GM18861 (cell line): Measurements from ENCODE around the gene NOX3.
"Not testable (repeated sequence)": the region's sequence is repeated elsewhere in the genome, so short reads cannot be mapped to it uniquely, and the experiment has no call there.

ENCODE experiments used
- ATAC-seq: cut with Tn5 transposase; IDR thresholded peaks from one replicate; pipeline ENCODE4 v1.9.1; 2021; ENCODE audit not compliant: unreplicated experiment

The NOX3 gene

DNA sequence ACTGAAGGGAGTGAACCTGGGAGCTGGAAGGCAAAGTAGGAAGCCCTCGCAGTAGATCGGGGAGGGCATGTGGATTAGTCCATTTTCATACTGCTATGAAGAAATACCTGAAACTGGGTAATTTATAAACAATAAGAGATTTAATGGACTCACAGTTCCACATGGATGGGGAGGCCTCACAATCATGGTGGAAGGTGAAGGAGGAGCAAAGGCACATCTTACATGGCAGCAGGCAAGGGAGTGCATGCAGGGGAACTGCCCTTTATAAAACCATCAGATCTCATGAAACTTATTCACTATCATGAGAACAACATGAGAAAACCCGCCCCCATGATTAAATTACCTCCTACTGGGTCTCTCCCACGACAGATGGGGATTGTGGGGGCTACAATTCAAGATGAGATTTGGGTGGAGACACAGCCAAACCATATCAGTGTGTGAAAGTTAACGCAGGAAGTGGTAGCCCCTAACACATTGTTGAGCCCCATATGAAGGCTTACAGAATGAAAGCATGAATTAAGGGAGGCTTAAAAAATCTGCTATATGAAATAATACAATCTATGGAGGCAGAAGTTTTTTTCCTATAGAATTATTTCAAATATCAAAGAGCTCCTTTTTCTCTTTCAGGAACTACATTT is 15.5 kb upstream of the NOX3 start:
- not testable (repeated sequence) for ATAC-seq

- ATAC-seq = not testable (repeated sequence)
Measured at GRCh38 chr6:155468543-155468942, 12.9 kb upstream of the NOX3 start.

DNA sequence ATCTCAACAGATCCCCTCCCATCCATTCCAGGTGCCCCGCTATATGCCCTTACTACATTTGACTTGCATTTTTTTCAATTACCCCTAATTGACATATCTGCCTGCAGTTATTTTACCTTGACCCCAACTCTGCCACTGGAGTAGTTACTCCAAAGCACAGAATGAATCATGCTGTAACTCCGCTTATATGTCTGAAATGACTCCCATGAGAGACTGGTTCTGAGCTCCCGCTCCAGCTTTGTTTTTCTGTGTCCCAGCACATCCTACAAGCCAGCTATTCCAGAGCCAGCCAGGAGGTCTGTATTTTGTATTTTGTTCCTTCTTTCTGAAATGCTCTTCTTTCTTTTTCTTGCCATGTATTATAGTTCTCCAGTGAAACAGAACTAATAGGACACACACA is 10.9 kb upstream of the NOX3 start:
- ATAC-seq = no peak

GRCh38 chr6:155461556-155461955 is 5.9 kb upstream of the NOX3 start:
- ATAC-seq = no peak

GRCh38 chr6:155454471-155454870 is 1.2 kb downstream of the NOX3 start:
- ATAC-seq = no peak

GRCh38 chr6:155454008-155454407 is 1.6 kb downstream of the NOX3 start:
- ATAC-seq = no peak

DNA sequence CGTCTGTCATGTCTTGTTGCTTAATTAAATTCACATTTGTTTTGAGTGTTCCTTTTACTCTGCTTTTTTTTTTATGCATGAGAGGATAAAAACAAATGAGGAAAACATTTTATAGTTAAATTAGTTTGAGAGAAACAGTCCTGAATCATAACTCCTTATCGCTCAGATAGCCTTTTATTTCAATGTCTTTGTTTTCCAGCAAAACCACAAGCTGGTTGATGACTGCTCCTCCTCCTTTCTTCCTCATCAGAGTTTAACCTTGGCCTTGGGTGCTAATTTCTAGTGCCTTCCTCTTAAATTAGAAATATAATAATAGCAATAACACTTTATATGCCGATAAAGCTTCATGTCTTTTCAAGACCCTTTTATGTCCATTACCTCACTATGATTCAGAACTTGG is 3.1 kb downstream of the NOX3 start:
- ATAC-seq = no peak

- not testable (repeated sequence) for ATAC-seq
Measured at GRCh38 chr6:155451530-155451929, 4.1 kb downstream of the NOX3 start.

DNA sequence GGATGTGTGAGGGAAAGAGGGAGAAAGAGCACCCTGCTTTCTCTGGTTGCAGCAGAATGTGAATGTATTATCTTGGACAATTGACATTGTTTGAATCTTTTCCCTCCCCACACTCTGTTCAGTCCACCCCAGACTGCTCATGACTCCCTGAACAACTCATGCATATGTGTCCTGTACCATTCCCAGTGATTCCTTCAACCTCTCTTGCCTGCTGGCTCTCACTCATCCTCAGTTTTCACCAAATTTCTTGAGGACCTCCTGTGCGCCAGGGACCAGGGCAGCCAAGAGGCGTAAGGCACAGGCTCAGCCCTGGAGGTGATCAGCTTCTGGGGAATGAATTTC is 5.4 kb downstream of the NOX3 start:
- ATAC-seq = no peak

DNA sequence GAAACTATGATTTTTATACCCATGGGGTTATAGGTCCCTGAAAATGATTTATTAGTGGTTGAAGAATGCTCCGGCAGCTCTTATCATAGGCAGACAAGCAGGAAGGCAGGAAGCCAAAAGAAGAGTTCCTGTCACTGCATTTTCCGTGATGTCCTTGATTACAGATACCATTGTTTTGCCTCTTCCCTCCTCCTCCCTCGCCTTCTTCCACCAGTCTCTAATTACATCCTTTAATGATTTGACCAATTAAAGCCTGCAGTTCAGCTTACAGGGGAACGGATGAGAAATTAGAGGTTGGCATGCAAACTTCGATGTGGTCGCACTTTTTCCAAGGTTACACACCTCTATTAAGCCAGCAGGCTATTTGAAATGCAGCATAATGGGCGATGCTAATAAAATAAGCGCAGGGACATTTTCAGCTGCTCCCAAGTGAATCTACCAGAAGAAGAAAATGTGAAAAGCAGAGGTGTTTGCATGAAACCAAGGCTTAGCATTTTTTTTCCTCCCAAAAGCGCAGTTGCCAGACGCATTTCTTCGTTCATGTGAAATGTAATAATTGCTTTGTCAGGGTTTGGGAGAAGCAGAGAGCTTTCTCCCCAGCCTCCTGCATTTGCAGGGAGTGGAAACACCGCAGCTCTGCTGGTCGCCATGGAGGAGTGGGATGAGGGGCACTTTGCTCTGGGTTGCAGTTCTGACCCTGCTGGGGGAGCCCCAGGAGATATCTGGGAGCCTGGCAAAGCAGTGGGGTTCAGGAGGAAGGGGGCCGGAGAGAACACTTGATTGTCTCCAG is 6.0 kb downstream of the NOX3 start:
- ATAC-seq = no peak

DNA sequence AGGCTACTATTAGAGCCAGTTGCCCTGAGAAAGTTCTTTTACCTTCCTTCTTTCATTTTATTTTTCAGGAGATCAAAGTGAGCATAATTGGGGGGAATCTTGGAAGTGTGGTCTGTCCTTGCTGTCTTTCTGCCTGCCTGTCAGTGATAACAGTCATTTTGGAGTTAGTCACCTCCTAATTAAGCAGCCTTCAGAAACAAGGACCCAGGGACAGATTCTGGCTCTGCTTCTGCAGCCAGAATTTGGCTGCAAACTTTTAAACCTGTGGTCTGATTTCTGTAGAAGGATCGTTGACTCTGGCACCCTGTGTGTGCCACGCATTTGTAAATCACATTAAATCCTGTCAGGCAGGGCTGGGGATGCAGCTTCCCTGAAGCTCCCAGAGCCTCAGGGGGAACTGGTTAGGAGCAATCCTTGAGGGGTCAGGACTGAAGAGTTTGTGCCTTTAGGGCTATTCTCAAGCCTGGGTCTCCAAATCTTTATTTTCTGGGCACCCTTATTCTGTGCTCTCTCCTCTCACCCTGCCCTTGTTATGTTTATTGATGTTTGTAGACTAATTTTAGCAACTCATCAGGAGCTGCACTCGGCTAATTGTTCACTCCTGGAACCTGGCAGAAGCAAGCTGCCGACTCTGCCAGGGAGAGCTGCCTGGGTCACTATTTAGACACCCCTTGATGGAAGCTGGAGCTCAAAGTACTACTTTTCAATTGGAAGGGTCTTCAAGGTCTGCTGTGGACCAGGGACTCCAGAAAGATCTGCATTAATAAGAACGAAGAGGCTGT is 6.8 kb downstream of the NOX3 start:
- ATAC-seq = no peak

GRCh38 chr6:155447949-155448348 is 7.7 kb downstream of the NOX3 start:
- no peak for ATAC-seq

DNA sequence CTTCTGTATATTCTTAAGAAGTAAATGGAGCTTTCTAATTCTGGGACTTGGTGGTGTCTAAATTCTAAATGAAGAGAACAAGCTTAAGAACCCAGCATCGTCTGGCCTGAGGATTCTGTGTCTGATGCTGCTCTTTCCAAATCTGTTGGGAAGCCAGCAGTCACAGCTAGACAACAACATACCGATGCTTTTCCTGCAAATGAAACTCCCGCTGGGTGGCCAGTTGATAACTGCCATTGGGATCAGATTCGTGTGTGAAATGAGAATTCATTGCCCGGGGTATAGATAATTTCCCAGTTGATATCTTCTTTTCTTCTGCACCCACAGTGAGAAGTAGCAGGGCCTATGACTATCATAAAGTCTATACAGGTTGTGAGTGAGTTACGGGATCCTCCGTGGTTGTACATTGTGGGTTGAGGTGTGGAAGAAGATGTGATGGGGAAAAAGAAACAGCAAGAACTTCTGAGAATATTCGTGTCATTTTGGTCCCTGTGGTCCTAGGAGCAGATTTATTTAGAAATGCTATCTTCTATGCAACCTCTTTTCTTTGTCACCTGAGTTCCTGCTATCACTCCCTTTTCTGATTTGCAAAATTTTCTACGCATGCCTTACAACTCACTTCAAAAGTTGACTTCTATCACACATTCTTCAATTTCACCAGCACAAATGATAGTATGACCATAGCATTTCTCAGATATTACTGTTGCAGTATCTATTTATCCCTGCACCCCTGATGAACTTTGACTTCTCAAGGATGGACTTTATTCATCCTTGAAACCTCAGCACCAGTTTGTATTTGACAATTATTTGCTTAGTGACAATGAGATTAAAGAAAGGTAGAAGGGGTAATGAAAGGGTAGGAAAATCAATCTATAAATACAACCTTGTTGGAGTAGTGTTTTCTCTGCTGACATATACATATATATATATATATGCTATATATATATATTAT is 10.4 kb downstream of the NOX3 start:
- no peak for ATAC-seq

DNA sequence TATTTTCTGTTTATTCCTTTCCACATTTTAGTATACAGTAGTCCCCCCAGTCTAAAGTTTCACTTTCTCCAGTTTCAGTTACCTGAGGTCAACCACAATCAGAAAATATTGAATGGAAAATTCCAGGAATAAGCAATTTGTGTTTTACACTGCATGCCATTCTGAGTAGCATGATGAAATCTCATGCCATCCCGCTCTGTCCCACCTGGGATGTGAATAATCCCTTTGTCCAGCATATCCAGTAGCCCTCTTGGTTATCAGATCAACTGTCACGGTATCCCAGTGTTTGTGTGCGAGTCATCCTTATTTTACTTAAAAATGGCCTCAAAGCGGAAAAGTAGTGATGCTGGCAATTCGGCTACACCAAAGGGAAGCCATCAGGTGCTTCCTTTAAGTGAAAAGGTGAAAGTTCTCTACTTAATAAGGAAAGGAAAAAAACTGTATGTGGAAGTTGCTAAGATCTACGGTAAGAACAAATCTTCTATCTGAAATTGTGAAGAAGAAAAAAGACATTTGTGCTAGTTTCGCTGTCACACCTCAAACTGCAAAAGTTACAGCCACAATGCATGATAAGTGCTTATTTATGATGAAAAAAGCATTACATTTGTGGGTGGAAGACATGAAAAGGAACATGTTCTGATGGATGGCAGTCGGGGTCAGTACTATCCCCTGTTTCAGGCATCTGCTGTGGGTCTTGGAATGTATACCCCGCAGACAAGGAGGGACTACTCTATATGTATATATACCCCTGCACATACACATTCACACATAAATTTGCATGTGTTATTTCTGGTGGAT is 11.3 kb downstream of the NOX3 start:
- no peak for ATAC-seq

GRCh38 chr6:155443168-155443567 is 12.5 kb downstream of the NOX3 start:
- no peak for ATAC-seq

- no peak for ATAC-seq
Measured at GRCh38 chr6:155442562-155442961, 13.1 kb downstream of the NOX3 start.

GRCh38 chr6:155441112-155441465 is 14.6 kb downstream of the NOX3 start:
- no peak for ATAC-seq

GRCh38 chr6:155440398-155441111 is 15.1 kb downstream of the NOX3 start:
- no peak for ATAC-seq

DNA sequence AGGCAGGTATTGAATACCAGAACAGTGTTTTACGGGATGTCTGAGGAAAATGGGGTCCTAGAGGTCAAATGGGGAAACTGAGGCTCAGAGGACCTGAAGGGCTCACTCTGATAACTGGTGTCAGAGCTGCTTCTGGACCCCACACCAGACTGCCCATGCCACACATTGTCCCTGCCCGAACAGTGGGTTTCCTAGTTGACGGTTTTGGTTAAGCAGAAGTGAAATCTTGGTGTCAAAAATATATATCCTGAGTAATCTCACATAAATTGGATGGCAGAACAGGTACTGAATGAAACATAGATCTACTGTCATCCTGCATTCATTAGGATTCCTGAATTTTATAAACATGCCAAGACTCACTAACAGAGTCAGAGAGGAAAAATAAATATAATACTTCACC is 16.3 kb downstream of the NOX3 start:
- ATAC-seq = peak; percentile 46
